Liver (tissue), 9 donors: ENCODE results near the gene SFPQ. TPM values are rescaled to one million over a fixed set of nuclear protein-coding genes. Genes with fewer than 3 reads are reported as not detected.

Source experiments
- DNase-seq: peaks from one replicate; pipeline ENCODE4 v3.0.0-alpha.2; 2017; ENCODE audit warnings: low spot score
- H3K27ac ChIP-seq, 2 donors: one replicate each; pipeline ENCODE4 v1.7.0; 2013; ENCODE audit warnings: inconsistent platforms in 2 of 2, low read length in 2 of 2, control low read depth in 1 of 2, low read depth in 1 of 2, mild to moderate bottlenecking in 1 of 2
- H3K27me3 ChIP-seq, 4 donors: one replicate each; pipeline versions ENCODE4 v1.6.1 to v1.7.0; 2013; ENCODE audit warnings: low read length in 3 of 4, inconsistent platforms in 1 of 4, mild to moderate bottlenecking in 1 of 4, moderate library complexity in 1 of 4; ENCODE audit not compliant: control insufficient read depth in 4 of 4, insufficient read depth in 4 of 4
- H3K36me3 ChIP-seq, 4 donors: one replicate each; pipeline versions ENCODE4 v1.6.1 to v1.7.0; 2013; ENCODE audit warnings: low read length in 3 of 4, mild to moderate bottlenecking in 3 of 4, low read depth in 1 of 4, moderate library complexity in 1 of 4; ENCODE audit not compliant: control insufficient read depth in 4 of 4, insufficient read depth in 3 of 4
- H3K4me1 ChIP-seq, 4 donors: one replicate each; pipeline versions ENCODE4 v1.6.1 to v1.7.0; 2013; ENCODE audit warnings: low read length in 3 of 4, mild to moderate bottlenecking in 3 of 4, moderate library complexity in 1 of 4; ENCODE audit not compliant: control insufficient read depth in 4 of 4, insufficient read depth in 4 of 4
- H3K4me3 ChIP-seq, 3 donors: one replicate each; pipeline versions ENCODE4 v1.6.1 to v1.7.0; 2013; ENCODE audit warnings: low read length in 3 of 3, control low read depth in 1 of 3, low read depth in 1 of 3, mild to moderate bottlenecking in 1 of 3
- H3K9ac ChIP-seq, 2 donors: one replicate each; pipeline ENCODE4 v1.7.0; 2013; ENCODE audit warnings: low read length in 2 of 2, mild to moderate bottlenecking in 2 of 2, moderate library complexity in 2 of 2, control low read depth in 1 of 2, low read depth in 1 of 2
- H3K9me3 ChIP-seq, 4 donors: one replicate each; pipeline versions ENCODE4 v1.6.1 to v1.7.0; 2013; ENCODE audit warnings: low read length in 3 of 4; ENCODE audit not compliant: control insufficient read depth in 4 of 4
- ATF3 ChIP-seq: IDR thresholded peaks from 2 replicates; pipeline ENCODE4 v1.6.1; 2016; ENCODE audit warnings: antibody characterized with exemption
- EGR1 ChIP-seq, 2 donors: IDR thresholded peaks; 2 replicates each; pipeline ENCODE4 v1.6.1; 2016 to 2018; ENCODE audit warnings: antibody characterized with exemption in 2 of 2, low read depth in 2 of 2
- FOXA1 ChIP-seq: IDR thresholded peaks from 2 replicates; pipeline ENCODE4 v1.6.1; 2016; ENCODE audit warnings: antibody characterized with exemption
- FOXA2 ChIP-seq: IDR thresholded peaks from 2 replicates; pipeline ENCODE4 v1.6.1; 2016; ENCODE audit warnings: antibody characterized with exemption
- GABPA ChIP-seq, 2 donors: IDR thresholded peaks in 1 of 2; conservative IDR thresholded peaks in 1 of 2; 2 replicates each; pipeline ENCODE4 v1.6.1; 2016; ENCODE audit warnings: antibody characterized with exemption in 2 of 2, mild to moderate bottlenecking in 1 of 2, moderate library complexity in 1 of 2
- HNF4A ChIP-seq, 2 donors: conservative IDR thresholded peaks; 2 replicates each; pipeline ENCODE4 v1.6.1; 2016; ENCODE audit warnings: antibody characterized with exemption in 2 of 2, mild to moderate bottlenecking in 2 of 2
- HNF4G ChIP-seq: IDR thresholded peaks from 2 replicates; pipeline ENCODE4 v1.6.1; 2016; ENCODE audit warnings: antibody characterized with exemption
- JUND ChIP-seq, 2 donors: IDR thresholded peaks; 2 replicates each; pipeline ENCODE4 v1.6.1; 2016; ENCODE audit warnings: antibody characterized with exemption in 2 of 2
- NR2F2 ChIP-seq: IDR thresholded peaks from 2 replicates; pipeline ENCODE4 v1.6.1; 2016; ENCODE audit warnings: antibody characterized with exemption
- RAD21 ChIP-seq, 2 donors: IDR thresholded peaks; 2 replicates each; pipeline ENCODE4 v1.6.1; 2016; ENCODE audit warnings: antibody characterized with exemption in 2 of 2, mild to moderate bottlenecking in 2 of 2
- REST ChIP-seq: IDR thresholded peaks from 2 replicates; pipeline ENCODE4 v1.6.1; 2016; ENCODE audit warnings: antibody characterized with exemption, mild to moderate bottlenecking
- RXRA ChIP-seq, 2 donors: IDR thresholded peaks; 2 replicates each; pipeline ENCODE4 v1.6.1; 2017 to 2018; ENCODE audit warnings: antibody characterized with exemption in 2 of 2, mild to moderate bottlenecking in 1 of 2
- SP1 ChIP-seq: IDR thresholded peaks from 2 replicates; pipeline ENCODE4 v1.6.1; 2018; ENCODE audit warnings: antibody characterized with exemption, mild to moderate bottlenecking
- TAF1 ChIP-seq: conservative IDR thresholded peaks from 2 replicates; pipeline ENCODE4 v1.6.1; 2016; ENCODE audit warnings: antibody characterized with exemption, mild to moderate bottlenecking
- YY1 ChIP-seq: IDR thresholded peaks from 2 replicates; pipeline ENCODE4 v1.6.1; 2016; ENCODE audit warnings: antibody characterized with exemption, mild to moderate bottlenecking
- ZBTB33 ChIP-seq: IDR thresholded peaks from 2 replicates; pipeline ENCODE4 v1.6.1; 2016; ENCODE audit warnings: antibody characterized with exemption
- WGBS: extraction: QIAGEN DNeasy Blood & Tissue Kit; methylation state at CpG from one replicate; pipeline ENCODE4 v1.1.7; 2013; 5-methylcytosine and 5-hydroxymethylcytosine counted together
- polyA plus RNA-seq, 2 donors: library from polyadenylated mRNA; stranded (reverse) in 1 of 2; unstranded in 1 of 2; fragments of 200-250 nt in 1 of 2; fragments of >200 nt in 1 of 2; fragmentation: Nextera tagmentation in 1 of 2; extraction: Ambion mirVana in 1 of 2; gene quantifications; one replicate each; pipeline versions ENCODE4 v1.2.1 to v1.2.3, GENCODE V29; 2013 to 2015
- total RNA-seq, 2 donors: library from RNA; depleted of rRNA; stranded (reverse); fragments of >200 nt; gene quantifications; one replicate each; pipeline ENCODE4 v1.2.3, GENCODE V29; 2014
- TF ChIP-seq, protein P1 (sequence below): IDR thresholded peaks from 2 replicates; pipeline ENCODE4 v1.6.1; 2016; ENCODE audit warnings: antibody characterized with exemption
- TF ChIP-seq, protein P2 (sequence below): fragments of 150-350 bp; IDR thresholded peaks from 2 replicates; pipeline ENCODE4 v1.5.1; 2017; ENCODE audit warnings: improper control_type of control experiment, low read depth, low read length; ENCODE audit not compliant: missing input control
- donor health status: healthy.
- donor health status: healthy.
- donor health status: healthy.
- donor health status: healthy.
- donor health status: healthy.

SFPQ gene
- total and polyA plus RNA-seq, 4 donors: 29.7 to 173 (median 66.2) TPM

GRCh38 chr1:35220976-35221375 is 28.0 kb upstream of the SFPQ start:
- Histone ChIP-seq H3K27ac (no peak overlapping the region), H3K36me3 (no peaks in the 10 kb centered on the region), H3K9ac (no peak overlapping the region), H3K4me3 (no peak overlapping the region), H3K27me3 (no peaks in the 10 kb centered on the region), H3K9me3 (no peaks in the 10 kb centered on the region), H3K4me1 (no peaks in the 10 kb centered on the region)
- 52% methylated on average over 2 of the region's 2 CpGs for WGBS
- DNase-seq: no peak
- TF ChIP-seq RAD21 (IDR thresholded peaks at IDR 0.05): peak in 1 of 2 donors; percentile 49
- TF ChIP-seq, protein P1, sequence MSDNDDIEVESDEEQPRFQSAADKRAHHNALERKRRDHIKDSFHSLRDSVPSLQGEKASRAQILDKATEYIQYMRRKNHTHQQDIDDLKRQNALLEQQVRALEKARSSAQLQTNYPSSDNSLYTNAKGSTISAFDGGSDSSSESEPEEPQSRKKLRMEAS: no peak
- no peak for TF ChIP-seq EGR1 (IDR thresholded peaks at IDR 0.05; ENCODE audit: low read depth in 2 of 2)
- TF ChIP-seq FOXA1: no peak
- TF ChIP-seq TAF1: no peak
- TF ChIP-seq, protein P2, sequence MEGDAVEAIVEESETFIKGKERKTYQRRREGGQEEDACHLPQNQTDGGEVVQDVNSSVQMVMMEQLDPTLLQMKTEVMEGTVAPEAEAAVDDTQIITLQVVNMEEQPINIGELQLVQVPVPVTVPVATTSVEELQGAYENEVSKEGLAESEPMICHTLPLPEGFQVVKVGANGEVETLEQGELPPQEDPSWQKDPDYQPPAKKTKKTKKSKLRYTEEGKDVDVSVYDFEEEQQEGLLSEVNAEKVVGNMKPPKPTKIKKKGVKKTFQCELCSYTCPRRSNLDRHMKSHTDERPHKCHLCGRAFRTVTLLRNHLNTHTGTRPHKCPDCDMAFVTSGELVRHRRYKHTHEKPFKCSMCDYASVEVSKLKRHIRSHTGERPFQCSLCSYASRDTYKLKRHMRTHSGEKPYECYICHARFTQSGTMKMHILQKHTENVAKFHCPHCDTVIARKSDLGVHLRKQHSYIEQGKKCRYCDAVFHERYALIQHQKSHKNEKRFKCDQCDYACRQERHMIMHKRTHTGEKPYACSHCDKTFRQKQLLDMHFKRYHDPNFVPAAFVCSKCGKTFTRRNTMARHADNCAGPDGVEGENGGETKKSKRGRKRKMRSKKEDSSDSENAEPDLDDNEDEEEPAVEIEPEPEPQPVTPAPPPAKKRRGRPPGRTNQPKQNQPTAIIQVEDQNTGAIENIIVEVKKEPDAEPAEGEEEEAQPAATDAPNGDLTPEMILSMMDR: peak; percentile 24
- no peak for TF ChIP-seq ATF3

GRCh38 chr1:35215346-35215745 is 22.4 kb upstream of the SFPQ start:
- 29% methylated on average over 3 of the region's 3 CpGs for WGBS
- Histone ChIP-seq H3K36me3 (no peaks in the 10 kb centered on the region), H3K9me3 (no peaks in the 10 kb centered on the region), H3K9ac (no peak overlapping the region), H3K4me3 (no peak overlapping the region), H3K27ac (no peak overlapping the region), H3K27me3 (no peaks in the 10 kb centered on the region), H3K4me1 (no peaks in the 10 kb centered on the region)
- TF ChIP-seq, protein P1: no peak
- TF ChIP-seq RAD21 (IDR thresholded peaks at IDR 0.05): no peak
- DNase-seq: no peak

DNA sequence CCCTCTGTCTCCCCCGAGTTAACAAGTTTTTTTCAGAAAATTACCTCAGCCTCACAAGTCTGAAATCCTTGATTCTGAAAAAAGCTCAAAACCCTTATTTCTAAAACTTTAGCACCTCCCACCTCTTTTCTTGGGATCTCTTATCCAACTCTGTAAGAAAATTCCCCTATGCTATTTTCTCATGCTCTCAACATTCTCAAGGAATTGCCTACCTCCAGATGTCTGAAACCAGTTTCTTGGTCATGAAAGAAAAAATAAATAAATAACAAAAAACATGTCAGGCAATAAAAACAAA is 18.1 kb upstream of the SFPQ start:
- DNase-seq: no peak
- no peak overlapping the region for H3K9ac ChIP-seq
- 95% methylated on average over 1 of the region's 1 CpG for WGBS
- TF ChIP-seq, protein P1: no peak
- TF ChIP-seq GABPA (IDR thresholded peaks at IDR 0.05 in 1 of 2, conservative IDR thresholded peaks at IDR 0.05 in 1 of 2): no peak
- no peak for TF ChIP-seq YY1
- no peak for TF ChIP-seq RXRA (IDR thresholded peaks at IDR 0.05)
- no peak for TF ChIP-seq RAD21 (IDR thresholded peaks at IDR 0.05)
- TF ChIP-seq JUND (IDR thresholded peaks at IDR 0.05): no peak
- no peak for TF ChIP-seq HNF4G
- TF ChIP-seq NR2F2: no peak
- TF ChIP-seq HNF4A (conservative IDR thresholded peaks at IDR 0.05): no peak
- TF ChIP-seq EGR1 (IDR thresholded peaks at IDR 0.05; ENCODE audit: low read depth in 2 of 2): no peak
- no peak for TF ChIP-seq FOXA1
- no peak for TF ChIP-seq TAF1
- TF ChIP-seq REST: no peak
- TF ChIP-seq SP1: no peak
- TF ChIP-seq FOXA2: no peak
- no peak for TF ChIP-seq ZBTB33
- no peak for TF ChIP-seq ATF3

More for the DNA sequence above, 18.1 kb upstream of the SFPQ start:
- H3K27me3 ChIP-seq: no peaks in the 10 kb centered on the region
- H3K4me1 ChIP-seq: no peaks in the 10 kb centered on the region
- no peak overlapping the region for H3K27ac ChIP-seq
- no peaks in the 10 kb centered on the region for H3K36me3 ChIP-seq
- H3K9me3 ChIP-seq: no peaks in the 10 kb centered on the region
- H3K4me3 ChIP-seq: no peak overlapping the region
